GM12878 (cell line): Measurements from ENCODE around the gene THAP7.

Experiments used
- BCL3 ChIP-seq: IDR thresholded peaks from 2 replicates; pipeline ENCODE4 v1.6.1; 2011; ENCODE audit warnings: borderline replicate concordance, low read depth, mild to moderate bottlenecking, moderate library complexity, low read length; ENCODE audit not compliant: insufficient read depth, poor library complexity, severe bottlenecking
- RAD51 ChIP-seq: fragments of 450-650 bp; IDR thresholded peaks from 2 replicates; pipeline ENCODE4 v1.6.1; 2016; ENCODE audit warnings: moderate library complexity, mild to moderate bottlenecking, inconsistent platforms
- SIX5 ChIP-seq: IDR thresholded peaks from 2 replicates; pipeline ENCODE4 v1.6.1; 2011; ENCODE audit warnings: mild to moderate bottlenecking, low read depth, low read length, moderate library complexity; ENCODE audit not compliant: severe bottlenecking
- ZSCAN29 ChIP-seq: fragments of 450-650 bp; IDR thresholded peaks from 2 replicates; pipeline ENCODE4 v1.6.1; 2017; ENCODE audit warnings: mild to moderate bottlenecking, moderate library complexity
- TF ChIP-seq, protein P1 (sequence below): fragments of 450-650 bp; IDR thresholded peaks from 2 replicates; pipeline ENCODE4 v1.6.1; 2016; ENCODE audit warnings: mild to moderate bottlenecking

GRCh38 chr22:20994128-20994901 lies 7.6 kb downstream of the THAP7 start:
- no peak for TF ChIP-seq RAD51
- TF ChIP-seq BCL3 = no peak
- TF ChIP-seq, protein P1, sequence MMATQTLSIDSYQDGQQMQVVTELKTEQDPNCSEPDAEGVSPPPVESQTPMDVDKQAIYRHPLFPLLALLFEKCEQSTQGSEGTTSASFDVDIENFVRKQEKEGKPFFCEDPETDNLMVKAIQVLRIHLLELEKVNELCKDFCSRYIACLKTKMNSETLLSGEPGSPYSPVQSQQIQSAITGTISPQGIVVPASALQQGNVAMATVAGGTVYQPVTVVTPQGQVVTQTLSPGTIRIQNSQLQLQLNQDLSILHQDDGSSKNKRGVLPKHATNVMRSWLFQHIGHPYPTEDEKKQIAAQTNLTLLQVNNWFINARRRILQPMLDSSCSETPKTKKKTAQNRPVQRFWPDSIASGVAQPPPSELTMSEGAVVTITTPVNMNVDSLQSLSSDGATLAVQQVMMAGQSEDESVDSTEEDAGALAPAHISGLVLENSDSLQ = no peak
- no peak for TF ChIP-seq ZSCAN29
- no peak for TF ChIP-seq SIX5
